HepG2 (cell line): ENCODE data around the gene ZBED6.

Experiments used
- CEBPB ChIP-seq: IDR thresholded peaks from 2 replicates; pipeline ENCODE4 v1.6.1; 2011; ENCODE audit warnings: low read depth, low read length, improper control_type of control experiment, borderline replicate concordance
- EEA1 ChIP-seq: sonication (generic); formaldehyde crosslinking; IDR thresholded peaks from 2 replicates; pipeline ENCODE4 v1.5.1; 2020; ENCODE audit warnings: mild to moderate bottlenecking, missing genetic modification reagents, borderline replicate concordance
- HOMEZ ChIP-seq: IDR thresholded peaks from 2 replicates; pipeline ENCODE4 v1.6.1; 2016; ENCODE audit warnings: low read depth
- KDM1A ChIP-seq: IDR thresholded peaks from 2 replicates; pipeline ENCODE4 v1.6.1; 2016; ENCODE audit warnings: missing compliant biosample characterization
- KDM3A ChIP-seq: IDR thresholded peaks from 2 replicates; pipeline ENCODE4 v1.6.1; 2018; ENCODE audit warnings: low read depth, missing compliant biosample characterization
- TCF7 ChIP-seq: sonication (generic); IDR thresholded peaks from 2 replicates; pipeline ENCODE4 v1.6.1; 2016; ENCODE audit warnings: antibody characterized with exemption, low read depth
- XRCC5 ChIP-seq: fragments of 200-400 bp; formaldehyde crosslinking; optimal IDR thresholded peaks from 2 replicates; pipeline ENCODE3; 2017; ENCODE audit warnings: mild to moderate bottlenecking, low read length
- ZFX ChIP-seq: sonication (generic); formaldehyde crosslinking; IDR thresholded peaks from 2 replicates; pipeline ENCODE4 v1.4.0; 2020; ENCODE audit warnings: mild to moderate bottlenecking, low read depth, missing genetic modification reagents, moderate library complexity
- ZNF510 ChIP-seq: sonication (generic); formaldehyde crosslinking; IDR thresholded peaks from 2 replicates; pipeline ENCODE4 v1.4.0; 2020; ENCODE audit warnings: low read depth, mild to moderate bottlenecking, missing genetic modification reagents

- TF ChIP-seq KDM1A (CRISPR knock-in tag) (no peak), ZFX (no peak), EEA1 (no peak), CEBPB (no peak), KDM3A (CRISPR knock-in tag) (no peak), ZNF510 (CRISPR knock-in tag) (no peak), XRCC5 (no peak), TCF7 (no peak), HOMEZ (CRISPR knock-in tag) (no peak)
Measured at GRCh38 chr1:203763505-203763904, 31.9 kb upstream of the ZBED6 start.
